ENCODE measurements around the gene GABRA4.
A peak's percentile ranks its signal among the peaks of the same experiment; 100 is the strongest.

GABRA4 gene

DNA sequence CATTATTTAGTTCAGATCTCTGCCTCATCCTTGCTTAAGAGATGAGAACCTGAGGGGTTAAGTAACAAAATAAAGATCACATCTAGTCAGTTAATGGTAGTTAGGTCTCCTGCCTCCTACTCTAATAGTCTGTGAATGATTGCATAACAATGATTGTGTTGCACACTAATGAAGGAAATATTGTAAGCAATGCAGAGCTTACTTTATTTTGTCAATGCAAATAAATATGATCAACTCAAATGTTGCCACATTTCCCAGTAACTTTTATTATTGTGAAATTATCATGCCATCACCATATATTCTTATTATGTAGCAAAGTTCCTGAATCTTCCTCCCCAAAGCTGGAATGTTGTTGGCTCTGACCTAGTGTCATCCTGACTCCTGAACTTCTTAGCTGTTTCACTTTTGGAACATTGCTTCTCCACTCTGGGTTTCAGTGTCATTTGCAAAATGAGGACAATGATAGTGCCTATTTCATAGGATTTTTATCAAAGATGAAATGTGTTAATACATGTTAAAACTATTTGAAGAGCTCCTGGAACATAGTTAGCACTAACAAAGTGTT lies 17.0 kb upstream of the GABRA4 start:
- no peak overlapping the region for H3K4me3 ChIP-seq (ENCODE audit: low read depth, low read length)
- no peak for DNase-seq (ENCODE audit: low read depth)
- TF ChIP-seq, protein P1, sequence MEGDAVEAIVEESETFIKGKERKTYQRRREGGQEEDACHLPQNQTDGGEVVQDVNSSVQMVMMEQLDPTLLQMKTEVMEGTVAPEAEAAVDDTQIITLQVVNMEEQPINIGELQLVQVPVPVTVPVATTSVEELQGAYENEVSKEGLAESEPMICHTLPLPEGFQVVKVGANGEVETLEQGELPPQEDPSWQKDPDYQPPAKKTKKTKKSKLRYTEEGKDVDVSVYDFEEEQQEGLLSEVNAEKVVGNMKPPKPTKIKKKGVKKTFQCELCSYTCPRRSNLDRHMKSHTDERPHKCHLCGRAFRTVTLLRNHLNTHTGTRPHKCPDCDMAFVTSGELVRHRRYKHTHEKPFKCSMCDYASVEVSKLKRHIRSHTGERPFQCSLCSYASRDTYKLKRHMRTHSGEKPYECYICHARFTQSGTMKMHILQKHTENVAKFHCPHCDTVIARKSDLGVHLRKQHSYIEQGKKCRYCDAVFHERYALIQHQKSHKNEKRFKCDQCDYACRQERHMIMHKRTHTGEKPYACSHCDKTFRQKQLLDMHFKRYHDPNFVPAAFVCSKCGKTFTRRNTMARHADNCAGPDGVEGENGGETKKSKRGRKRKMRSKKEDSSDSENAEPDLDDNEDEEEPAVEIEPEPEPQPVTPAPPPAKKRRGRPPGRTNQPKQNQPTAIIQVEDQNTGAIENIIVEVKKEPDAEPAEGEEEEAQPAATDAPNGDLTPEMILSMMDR (IDR thresholded peaks at IDR 0.05; ENCODE audit: control insufficient read depth, extremely low read depth, insufficient read depth), result no peak

DNA sequence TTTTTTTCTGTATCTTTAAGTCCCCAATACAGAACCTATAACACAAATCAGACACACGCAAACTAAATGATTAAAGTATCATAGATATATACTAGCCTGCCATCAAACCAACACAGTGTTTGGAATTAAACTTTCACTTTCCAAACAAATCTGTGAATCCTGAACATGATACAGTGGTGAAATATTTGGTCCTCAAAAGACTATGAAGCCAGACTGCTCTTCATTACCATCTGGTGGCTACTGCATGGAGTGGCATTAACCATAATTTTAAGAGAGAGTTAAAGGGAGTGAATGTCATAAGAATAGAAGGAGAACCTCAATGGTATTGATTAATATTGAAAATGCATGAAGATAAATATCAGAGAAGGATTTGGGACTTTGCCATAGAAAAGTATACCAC lies 9.2 kb upstream of the GABRA4 start:
- no peak overlapping the region for H3K4me3 ChIP-seq (ENCODE audit: low read depth, low read length)
- DNase-seq (ENCODE audit: low read depth), result no peak
- TF ChIP-seq, protein P1 (IDR thresholded peaks at IDR 0.05; ENCODE audit: control insufficient read depth, extremely low read depth, insufficient read depth), result 0 out of 2 replicates have a peak, but pooled peaks have one; percentile 14

DNA sequence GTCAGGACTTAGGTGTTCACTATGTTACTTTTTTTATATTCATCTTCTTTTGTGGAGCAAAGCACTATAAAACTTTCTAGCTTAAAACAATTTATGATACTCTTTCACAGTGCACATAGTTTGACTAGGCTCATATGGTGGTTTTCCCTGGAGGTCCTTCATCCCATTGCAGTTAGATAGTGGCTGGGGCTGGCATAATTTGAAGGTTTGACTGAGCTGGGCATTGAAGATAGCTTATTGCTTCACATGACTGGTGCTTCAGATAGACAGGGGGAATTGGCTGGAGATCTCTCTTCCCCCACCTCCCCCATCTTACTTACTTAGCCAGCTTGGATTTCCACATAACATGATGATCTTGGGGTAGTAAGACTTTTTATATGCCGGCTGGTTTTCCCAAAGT lies 7.0 kb upstream of the GABRA4 start:
- TF ChIP-seq, protein P1 (IDR thresholded peaks at IDR 0.05; ENCODE audit: control insufficient read depth, extremely low read depth, insufficient read depth), result no peak
- no peak overlapping the region for H3K4me3 ChIP-seq (ENCODE audit: low read depth, low read length)

DNA sequence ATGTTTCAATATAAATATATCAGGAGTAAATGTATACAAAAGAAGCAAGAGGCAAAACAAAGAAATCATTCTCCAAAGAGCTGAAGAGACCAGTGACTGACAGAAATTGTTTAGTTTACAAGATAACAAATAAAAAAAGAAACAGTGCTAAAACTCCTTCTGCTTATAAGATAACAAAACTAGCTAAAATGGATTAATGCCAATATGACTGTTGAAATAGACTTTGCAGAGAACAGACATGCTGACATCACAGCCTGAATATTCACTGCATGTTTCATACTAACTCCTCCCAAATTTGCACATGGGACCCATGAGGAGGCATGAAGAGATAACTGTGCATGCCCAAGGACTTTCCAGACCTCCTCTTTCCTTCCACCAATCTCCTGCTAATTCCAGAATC lies 6.2 kb upstream of the GABRA4 start:
- no peak for DNase-seq (ENCODE audit: low read depth)
- TF ChIP-seq, protein P1 (IDR thresholded peaks at IDR 0.05; ENCODE audit: control insufficient read depth, extremely low read depth, insufficient read depth), result no peak
- H3K4me3 ChIP-seq (ENCODE audit: low read depth, low read length), result no peak overlapping the region

More for the DNA sequence above, 7.0 kb upstream of the GABRA4 start:
- no peak for DNase-seq (ENCODE audit: low read depth)

DNA sequence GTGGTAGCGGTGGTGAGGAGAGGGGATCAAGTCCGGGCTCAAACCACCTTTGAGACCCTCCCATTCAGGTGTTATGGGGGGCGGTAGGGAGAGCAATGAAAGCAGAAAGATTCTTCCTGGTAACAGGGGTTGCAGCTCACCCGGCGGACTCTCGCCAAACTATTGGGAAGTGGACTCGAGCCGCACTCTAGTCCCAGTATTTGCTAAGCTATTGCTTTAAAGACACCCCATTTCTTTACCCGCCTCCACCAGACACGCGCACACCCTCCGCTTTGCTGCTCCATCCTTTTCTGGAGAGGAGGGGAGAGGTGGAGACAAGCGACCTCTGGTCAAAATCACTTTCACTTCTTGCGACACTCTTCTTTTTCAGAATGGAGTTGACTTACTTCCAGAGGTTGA lies 625 bp upstream of the GABRA4 start:
- H3K4me3 ChIP-seq (ENCODE audit: low read depth, low read length), result no peak overlapping the region
- TF ChIP-seq, protein P1 (IDR thresholded peaks at IDR 0.05; ENCODE audit: control insufficient read depth, extremely low read depth, insufficient read depth), result no peak
- DNase-seq (ENCODE audit: low read depth), result no peak

DNA sequence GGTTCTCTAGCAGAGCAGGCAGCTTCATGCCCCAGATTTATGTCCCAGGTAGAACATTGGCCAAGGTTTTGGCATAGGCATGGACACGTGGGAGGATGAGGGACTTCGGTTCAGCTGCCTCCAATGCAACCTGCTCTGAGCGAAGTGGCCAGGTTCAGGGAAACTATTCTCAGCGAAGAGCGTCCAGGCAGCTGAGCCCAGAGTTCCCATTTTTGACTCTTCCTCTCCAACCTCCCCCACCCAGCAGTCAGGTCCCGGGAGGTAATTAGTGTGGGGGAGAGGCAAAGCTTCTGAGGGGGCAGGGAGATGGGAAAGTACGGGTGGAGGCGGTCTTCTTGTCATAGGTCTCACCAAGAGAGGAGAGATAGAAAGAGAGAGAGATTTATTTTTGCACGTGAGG lies 1.0 kb downstream of the GABRA4 start:
- no peak overlapping the region for H3K4me3 ChIP-seq (ENCODE audit: low read depth, low read length)
- TF ChIP-seq, protein P1 (IDR thresholded peaks at IDR 0.05; ENCODE audit: control insufficient read depth, extremely low read depth, insufficient read depth), result no peak
- no peak for DNase-seq (ENCODE audit: low read depth)

Data from LNCaP clone FGC (cell line).